ENCODE data around the gene CCSER1.

CCSER1 gene

GRCh38 chr4:90105274-90105673 is 21.9 kb upstream of the CCSER1 start:
- H3K4me3 ChIP-seq (ENCODE audit: low read depth in 1 of 2, low read length in 2 of 2): no peak overlapping the region
- H3K4me1 ChIP-seq (ENCODE audit: control insufficient read depth in 1 of 2, insufficient read depth in 2 of 2, low read length in 2 of 2): no peaks in the 10 kb centered on the region
- H3K9me3 ChIP-seq (ENCODE audit: control insufficient read depth in 1 of 2, low read length in 2 of 2): no peaks in the 10 kb centered on the region

GRCh38 chr4:90112715-90113114 is 14.5 kb upstream of the CCSER1 start:
- Histone ChIP-seq H3K4me1 (ENCODE audit: control insufficient read depth in 1 of 2, insufficient read depth in 2 of 2, low read length in 2 of 2) (no peaks in the 10 kb centered on the region), H3K9me3 (ENCODE audit: control insufficient read depth in 1 of 2, low read length in 2 of 2) (no peaks in the 10 kb centered on the region), H3K27ac (ENCODE audit: low read length) (no peak overlapping the region), H3K27me3 (ENCODE audit: low read depth, low read length) (no peaks in the 10 kb centered on the region), H3K36me3 (ENCODE audit: control insufficient read depth in 1 of 2, insufficient read depth in 2 of 2, low read length in 2 of 2) (no peaks in the 10 kb centered on the region), H3K4me3 (ENCODE audit: low read depth in 1 of 2, low read length in 2 of 2) (no peak overlapping the region)

More at GRCh38 chr4:90105274-90105673, 21.9 kb upstream of the CCSER1 start:
- Histone ChIP-seq H3K36me3 (ENCODE audit: control insufficient read depth in 1 of 2, insufficient read depth in 2 of 2, low read length in 2 of 2) (no peaks in the 10 kb centered on the region), H3K27me3 (ENCODE audit: low read depth, low read length) (no peaks in the 10 kb centered on the region), H3K27ac (ENCODE audit: low read length) (no peak overlapping the region)

GRCh38 chr4:90113881-90114457 is 13.2 kb upstream of the CCSER1 start:
- H3K4me3 ChIP-seq (ENCODE audit: low read depth in 1 of 2, low read length in 2 of 2): no peak overlapping the region
- H3K27me3 ChIP-seq (ENCODE audit: low read depth, low read length): no peaks in the 10 kb centered on the region
- H3K27ac ChIP-seq (ENCODE audit: low read length): no peak overlapping the region
- no peaks in the 10 kb centered on the region for H3K4me1 ChIP-seq (ENCODE audit: control insufficient read depth in 1 of 2, insufficient read depth in 2 of 2, low read length in 2 of 2)
- H3K9me3 ChIP-seq (ENCODE audit: control insufficient read depth in 1 of 2, low read length in 2 of 2): no peaks in the 10 kb centered on the region
- no peaks in the 10 kb centered on the region for H3K36me3 ChIP-seq (ENCODE audit: control insufficient read depth in 1 of 2, insufficient read depth in 2 of 2, low read length in 2 of 2)

- no peaks in the 10 kb centered on the region for H3K36me3 ChIP-seq (ENCODE audit: control insufficient read depth in 1 of 2, insufficient read depth in 2 of 2, low read length in 2 of 2)
- no peak overlapping the region for H3K4me3 ChIP-seq (ENCODE audit: low read depth in 1 of 2, low read length in 2 of 2)
- no peaks in the 10 kb centered on the region for H3K4me1 ChIP-seq (ENCODE audit: control insufficient read depth in 1 of 2, insufficient read depth in 2 of 2, low read length in 2 of 2)
- no peaks in the 10 kb centered on the region for H3K27me3 ChIP-seq (ENCODE audit: low read depth, low read length)
- H3K27ac ChIP-seq (ENCODE audit: low read length): no peak overlapping the region
- no peaks in the 10 kb centered on the region for H3K9me3 ChIP-seq (ENCODE audit: control insufficient read depth in 1 of 2, low read length in 2 of 2)
Observed at GRCh38 chr4:90118527-90119195, 8.5 kb upstream of the CCSER1 start.

GRCh38 chr4:90120037-90120436 is 7.2 kb upstream of the CCSER1 start:
- Histone ChIP-seq H3K36me3 (ENCODE audit: control insufficient read depth in 1 of 2, insufficient read depth in 2 of 2, low read length in 2 of 2) (no peaks in the 10 kb centered on the region), H3K9me3 (ENCODE audit: control insufficient read depth in 1 of 2, low read length in 2 of 2) (no peaks in the 10 kb centered on the region), H3K4me3 (ENCODE audit: low read depth in 1 of 2, low read length in 2 of 2) (no peak overlapping the region), H3K27ac (ENCODE audit: low read length) (no peak overlapping the region), H3K27me3 (ENCODE audit: low read depth, low read length) (no peaks in the 10 kb centered on the region), H3K4me1 (ENCODE audit: control insufficient read depth in 1 of 2, insufficient read depth in 2 of 2, low read length in 2 of 2) (no peaks in the 10 kb centered on the region)

- no peaks in the 10 kb centered on the region for H3K4me1 ChIP-seq (ENCODE audit: control insufficient read depth in 1 of 2, insufficient read depth in 2 of 2, low read length in 2 of 2)
- no peak overlapping the region for H3K4me3 ChIP-seq (ENCODE audit: low read depth in 1 of 2, low read length in 2 of 2)
- H3K36me3 ChIP-seq (ENCODE audit: control insufficient read depth in 1 of 2, insufficient read depth in 2 of 2, low read length in 2 of 2): no peaks in the 10 kb centered on the region
- no peaks in the 10 kb centered on the region for H3K9me3 ChIP-seq (ENCODE audit: control insufficient read depth in 1 of 2, low read length in 2 of 2)
- H3K27ac ChIP-seq (ENCODE audit: low read length): no peak overlapping the region
- H3K27me3 ChIP-seq (ENCODE audit: low read depth, low read length): no peaks in the 10 kb centered on the region
Observed at GRCh38 chr4:90120815-90121214, 6.4 kb upstream of the CCSER1 start.

GRCh38 chr4:90121676-90122354 is 5.4 kb upstream of the CCSER1 start:
- Histone ChIP-seq H3K4me1 (ENCODE audit: control insufficient read depth in 1 of 2, insufficient read depth in 2 of 2, low read length in 2 of 2) (no peaks in the 10 kb centered on the region), H3K4me3 (ENCODE audit: low read depth in 1 of 2, low read length in 2 of 2) (no peak overlapping the region), H3K27me3 (ENCODE audit: low read depth, low read length) (no peaks in the 10 kb centered on the region), H3K27ac (ENCODE audit: low read length) (no peak overlapping the region), H3K36me3 (ENCODE audit: control insufficient read depth in 1 of 2, insufficient read depth in 2 of 2, low read length in 2 of 2) (no peaks in the 10 kb centered on the region), H3K9me3 (ENCODE audit: control insufficient read depth in 1 of 2, low read length in 2 of 2) (no peaks in the 10 kb centered on the region)

GRCh38 chr4:90122355-90122748 is 4.8 kb upstream of the CCSER1 start:
- Histone ChIP-seq H3K27ac (ENCODE audit: low read length) (no peak overlapping the region), H3K27me3 (ENCODE audit: low read depth, low read length) (no peaks in the 10 kb centered on the region), H3K4me3 (ENCODE audit: low read depth in 1 of 2, low read length in 2 of 2) (no peak overlapping the region), H3K9me3 (ENCODE audit: control insufficient read depth in 1 of 2, low read length in 2 of 2) (no peaks in the 10 kb centered on the region), H3K4me1 (ENCODE audit: control insufficient read depth in 1 of 2, insufficient read depth in 2 of 2, low read length in 2 of 2) (no peaks in the 10 kb centered on the region), H3K36me3 (ENCODE audit: control insufficient read depth in 1 of 2, insufficient read depth in 2 of 2, low read length in 2 of 2) (no peaks in the 10 kb centered on the region)

GRCh38 chr4:90124276-90124675 is 2.9 kb upstream of the CCSER1 start:
- no peaks in the 10 kb centered on the region for H3K27me3 ChIP-seq (ENCODE audit: low read depth, low read length)
- no peaks in the 10 kb centered on the region for H3K9me3 ChIP-seq (ENCODE audit: control insufficient read depth in 1 of 2, low read length in 2 of 2)
- H3K27ac ChIP-seq (ENCODE audit: low read length): no peak overlapping the region
- H3K4me3 ChIP-seq (ENCODE audit: low read depth in 1 of 2, low read length in 2 of 2): no peak overlapping the region
- H3K36me3 ChIP-seq (ENCODE audit: control insufficient read depth in 1 of 2, insufficient read depth in 2 of 2, low read length in 2 of 2): no peaks in the 10 kb centered on the region
- peaks cover 0 to 9% of the 10 kb centered on the region in 2 donors for H3K4me1 ChIP-seq (ENCODE audit: control insufficient read depth in 1 of 2, insufficient read depth in 2 of 2, low read length in 2 of 2)

GRCh38 chr4:90126805-90127204 is 389 bp upstream of the CCSER1 start:
- H3K36me3 ChIP-seq (ENCODE audit: control insufficient read depth in 1 of 2, insufficient read depth in 2 of 2, low read length in 2 of 2): no peaks in the 10 kb centered on the region
- peaks cover 0 to 9% of the 10 kb centered on the region in 2 donors for H3K4me1 ChIP-seq (ENCODE audit: control insufficient read depth in 1 of 2, insufficient read depth in 2 of 2, low read length in 2 of 2)
- H3K27ac ChIP-seq (ENCODE audit: low read length): no peak overlapping the region
- H3K4me3 ChIP-seq (ENCODE audit: low read depth in 1 of 2, low read length in 2 of 2): peak overlapping the region; percentile 75 to 83
- H3K9me3 ChIP-seq (ENCODE audit: control insufficient read depth in 1 of 2, low read length in 2 of 2): no peaks in the 10 kb centered on the region
- no peaks in the 10 kb centered on the region for H3K27me3 ChIP-seq (ENCODE audit: low read depth, low read length)

- no peaks in the 10 kb centered on the region for H3K9me3 ChIP-seq (ENCODE audit: control insufficient read depth in 1 of 2, low read length in 2 of 2)
- H3K36me3 ChIP-seq (ENCODE audit: control insufficient read depth in 1 of 2, insufficient read depth in 2 of 2, low read length in 2 of 2): no peaks in the 10 kb centered on the region
- no peaks in the 10 kb centered on the region for H3K27me3 ChIP-seq (ENCODE audit: low read depth, low read length)
- H3K4me1 ChIP-seq (ENCODE audit: control insufficient read depth in 1 of 2, insufficient read depth in 2 of 2, low read length in 2 of 2): peaks cover 0 to 9% of the 10 kb centered on the region in 2 donors
- peak overlapping the region; percentile 52 for H3K27ac ChIP-seq (ENCODE audit: low read length)
- peak overlapping the region; percentile 75 to 83 for H3K4me3 ChIP-seq (ENCODE audit: low read depth in 1 of 2, low read length in 2 of 2)
Observed at GRCh38 chr4:90127706-90128345, 632 bp downstream of the CCSER1 start.
